Kidney epithelial cell (primary cell): Measurements from ENCODE around the gene RAP1GAP2. TPM values are rescaled to one million over a fixed set of nuclear protein-coding genes. Genes with fewer than 3 reads are reported as not detected.

Experiments used
- DNase-seq: peaks from one replicate; pipeline ENCODE4 v3.0.0-alpha.2; 2010; ENCODE audit warnings: low read depth
- H3K27me3 ChIP-seq: 2 replicates; pipeline ENCODE4 v1.6.0; 2011; ENCODE audit warnings: low read length; ENCODE audit not compliant: control insufficient read depth, insufficient read depth
- H3K36me3 ChIP-seq: 2 replicates; pipeline ENCODE4 v1.5.1; 2011; ENCODE audit warnings: low read length; ENCODE audit not compliant: control insufficient read depth, insufficient read depth
- H3K4me3 ChIP-seq: 2 replicates; pipeline ENCODE4 v1.5.1; 2011; ENCODE audit warnings: low read depth, mild to moderate bottlenecking, control low read depth, low read length
- total RNA-seq: library from RNA; depleted of rRNA; stranded (reverse); fragments of >200 nt; gene quantifications from 2 replicates; pipeline ENCODE4 v1.2.3, GENCODE V29; 2015
- TF ChIP-seq, protein P1 (sequence below): IDR thresholded peaks from 2 replicates; pipeline ENCODE4 v1.5.1; 2011; ENCODE audit warnings: mild to moderate bottlenecking, moderate library complexity, low read length, control low read depth, inconsistent platforms; ENCODE audit not compliant: insufficient read depth, poor library complexity, severe bottlenecking

RAP1GAP2 gene
- total RNA-seq, 1 donor from 2014 or later, result 51.6 TPM

DNA sequence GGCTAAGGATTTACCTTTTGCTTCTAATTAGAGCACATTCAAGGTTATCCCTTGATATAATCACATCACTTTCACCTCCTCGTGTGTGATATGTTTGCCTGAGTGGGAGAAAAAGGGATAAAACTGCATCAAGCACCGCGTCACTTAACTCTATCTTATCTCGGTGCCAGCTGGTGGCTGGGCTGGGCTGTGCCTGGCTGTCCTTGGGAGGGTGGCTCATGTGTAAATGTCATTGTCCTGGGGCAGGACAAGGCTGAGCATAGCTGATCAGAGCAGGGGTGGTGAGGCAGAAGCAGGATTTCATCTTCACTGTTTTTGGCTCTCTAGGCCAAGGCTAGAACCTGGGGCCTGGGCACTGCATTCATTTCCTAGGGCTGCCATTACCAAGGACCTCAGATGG, 105.3 kb downstream of the RAP1GAP2 start:
- TF ChIP-seq, protein P1, sequence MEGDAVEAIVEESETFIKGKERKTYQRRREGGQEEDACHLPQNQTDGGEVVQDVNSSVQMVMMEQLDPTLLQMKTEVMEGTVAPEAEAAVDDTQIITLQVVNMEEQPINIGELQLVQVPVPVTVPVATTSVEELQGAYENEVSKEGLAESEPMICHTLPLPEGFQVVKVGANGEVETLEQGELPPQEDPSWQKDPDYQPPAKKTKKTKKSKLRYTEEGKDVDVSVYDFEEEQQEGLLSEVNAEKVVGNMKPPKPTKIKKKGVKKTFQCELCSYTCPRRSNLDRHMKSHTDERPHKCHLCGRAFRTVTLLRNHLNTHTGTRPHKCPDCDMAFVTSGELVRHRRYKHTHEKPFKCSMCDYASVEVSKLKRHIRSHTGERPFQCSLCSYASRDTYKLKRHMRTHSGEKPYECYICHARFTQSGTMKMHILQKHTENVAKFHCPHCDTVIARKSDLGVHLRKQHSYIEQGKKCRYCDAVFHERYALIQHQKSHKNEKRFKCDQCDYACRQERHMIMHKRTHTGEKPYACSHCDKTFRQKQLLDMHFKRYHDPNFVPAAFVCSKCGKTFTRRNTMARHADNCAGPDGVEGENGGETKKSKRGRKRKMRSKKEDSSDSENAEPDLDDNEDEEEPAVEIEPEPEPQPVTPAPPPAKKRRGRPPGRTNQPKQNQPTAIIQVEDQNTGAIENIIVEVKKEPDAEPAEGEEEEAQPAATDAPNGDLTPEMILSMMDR, result no peak
- peaks cover 3% of the 10 kb centered on the region for H3K36me3 ChIP-seq
- H3K27me3 ChIP-seq, result no peaks in the 10 kb centered on the region
- no peak for DNase-seq
- H3K4me3 ChIP-seq, result no peak overlapping the region

DNA sequence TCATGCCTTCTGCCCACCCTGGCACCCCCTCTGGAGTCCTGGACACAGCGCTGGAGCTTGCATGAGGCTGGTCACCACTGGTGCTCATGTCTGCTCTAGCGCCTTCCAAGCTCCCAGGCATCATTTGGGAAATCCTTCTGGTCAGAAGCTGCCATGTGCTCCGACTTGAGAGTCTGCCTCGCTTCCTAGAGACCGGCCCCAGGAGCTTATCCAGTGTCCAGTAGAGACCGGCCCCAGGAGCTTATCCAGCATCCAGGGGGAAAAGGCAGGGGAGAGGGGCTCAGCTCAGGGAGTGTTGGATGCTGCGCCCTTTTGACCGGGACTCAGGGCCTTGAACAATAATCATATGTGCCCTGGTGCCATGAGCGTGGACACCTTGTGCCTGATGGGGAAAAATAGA, 106.3 kb downstream of the RAP1GAP2 start:
- TF ChIP-seq, protein P1, result no peak
- no peak overlapping the region for H3K4me3 ChIP-seq
- peaks cover 3% of the 10 kb centered on the region for H3K36me3 ChIP-seq
- DNase-seq, result no peak
- H3K27me3 ChIP-seq, result no peaks in the 10 kb centered on the region

DNA sequence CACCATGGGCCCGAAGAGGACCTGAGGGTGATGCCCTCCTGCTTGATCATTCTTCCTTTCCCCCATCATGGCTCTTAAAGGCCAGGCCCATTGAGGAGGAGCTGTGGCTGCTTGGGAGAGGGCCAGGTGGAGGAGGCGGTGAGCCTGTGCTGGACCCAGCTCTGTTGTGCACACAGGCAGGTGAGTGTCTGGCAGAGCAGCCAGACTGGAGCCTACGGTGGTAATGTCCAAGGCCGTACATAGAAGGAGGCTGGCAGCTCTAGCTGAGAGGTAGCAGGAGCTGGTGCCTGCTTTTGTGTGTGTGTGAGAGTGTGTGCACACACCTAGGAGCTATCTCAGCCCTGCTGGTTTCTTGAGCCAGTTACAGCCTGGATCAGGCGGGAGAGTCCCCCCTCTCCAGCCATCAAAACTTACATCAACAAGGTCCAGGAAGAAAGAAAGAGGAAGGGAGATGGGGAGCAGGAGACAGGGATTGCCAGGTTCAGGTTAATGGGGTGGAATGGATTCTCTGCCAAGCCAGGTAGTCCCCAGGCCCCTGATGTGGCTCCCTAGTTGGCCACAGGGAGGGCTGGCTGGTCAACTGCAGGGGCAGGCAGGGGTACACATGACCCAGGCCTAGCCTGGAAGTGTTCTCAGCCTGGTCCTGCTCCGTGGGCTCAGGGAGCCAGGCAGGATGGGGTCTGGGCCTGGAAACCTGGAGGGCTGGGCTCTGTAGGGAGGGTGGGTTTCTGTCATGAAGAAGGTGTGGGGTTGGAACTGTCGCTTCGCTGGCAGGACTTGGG, 107.1 kb downstream of the RAP1GAP2 start:
- peaks cover 3% of the 10 kb centered on the region for H3K36me3 ChIP-seq
- no peaks in the 10 kb centered on the region for H3K27me3 ChIP-seq
- TF ChIP-seq, protein P1, result no peak
- no peak for DNase-seq
- no peak overlapping the region for H3K4me3 ChIP-seq

DNA sequence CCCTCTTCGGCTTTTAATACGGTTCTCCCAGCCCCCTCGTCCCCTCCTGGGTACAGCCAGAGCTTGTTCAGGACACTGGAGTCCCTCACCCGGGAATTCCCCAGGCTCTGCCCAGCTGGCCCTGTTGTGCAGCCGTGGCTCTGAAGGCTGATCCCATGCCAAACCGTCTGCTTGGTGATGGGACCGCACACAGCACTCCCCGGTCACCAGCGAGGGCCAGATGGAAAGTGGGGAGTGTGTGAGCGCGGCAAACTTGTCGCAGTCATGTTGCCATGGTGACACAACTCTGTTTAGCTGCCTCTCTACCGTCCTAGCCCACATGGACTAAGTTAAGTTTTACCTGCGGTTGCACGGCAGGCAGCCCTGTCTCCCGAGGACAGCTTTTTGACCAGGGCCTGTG, 107.9 kb downstream of the RAP1GAP2 start:
- H3K36me3 ChIP-seq, result peaks cover 3% of the 10 kb centered on the region
- TF ChIP-seq, protein P1, result no peak
- H3K27me3 ChIP-seq, result no peaks in the 10 kb centered on the region
- no peak for DNase-seq
- H3K4me3 ChIP-seq, result no peak overlapping the region

DNA sequence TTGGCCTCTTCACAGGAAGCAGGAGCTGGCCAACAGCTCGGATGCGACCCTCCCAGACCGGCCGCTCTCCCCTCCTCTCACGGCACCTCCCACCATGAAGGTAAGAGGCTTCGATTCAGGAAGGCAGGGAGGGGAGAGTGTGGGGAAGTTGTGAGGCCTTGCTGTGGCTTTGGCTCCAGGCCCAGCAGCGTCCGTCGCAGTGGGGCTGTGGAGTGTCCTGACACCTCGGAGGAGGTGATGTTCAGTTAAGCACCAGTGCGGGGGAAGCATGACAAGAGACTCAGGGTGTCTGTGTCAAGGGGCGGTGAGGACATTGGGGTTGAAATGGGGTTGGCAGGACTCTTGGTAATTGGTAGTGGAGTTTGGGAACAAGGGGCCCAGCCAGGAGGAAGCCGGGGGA, 109.0 kb downstream of the RAP1GAP2 start:
- Histone ChIP-seq H3K36me3 (peaks cover 3% of the 10 kb centered on the region), H3K27me3 (no peaks in the 10 kb centered on the region), H3K4me3 (no peak overlapping the region)
- TF ChIP-seq, protein P1, result no peak
- DNase-seq, result no peak
